Measurements from ENCODE around the gene SHB. TPM values are rescaled to one million over a fixed set of nuclear protein-coding genes. Genes with fewer than 3 reads are reported as not detected.
"Not testable (repeated sequence)": the region's sequence is repeated elsewhere in the genome, so short reads cannot be mapped to it uniquely, and the experiment has no call there.

The SHB gene
- total RNA-seq, 1 donor from 2014 or later = 25.3 TPM

DNA sequence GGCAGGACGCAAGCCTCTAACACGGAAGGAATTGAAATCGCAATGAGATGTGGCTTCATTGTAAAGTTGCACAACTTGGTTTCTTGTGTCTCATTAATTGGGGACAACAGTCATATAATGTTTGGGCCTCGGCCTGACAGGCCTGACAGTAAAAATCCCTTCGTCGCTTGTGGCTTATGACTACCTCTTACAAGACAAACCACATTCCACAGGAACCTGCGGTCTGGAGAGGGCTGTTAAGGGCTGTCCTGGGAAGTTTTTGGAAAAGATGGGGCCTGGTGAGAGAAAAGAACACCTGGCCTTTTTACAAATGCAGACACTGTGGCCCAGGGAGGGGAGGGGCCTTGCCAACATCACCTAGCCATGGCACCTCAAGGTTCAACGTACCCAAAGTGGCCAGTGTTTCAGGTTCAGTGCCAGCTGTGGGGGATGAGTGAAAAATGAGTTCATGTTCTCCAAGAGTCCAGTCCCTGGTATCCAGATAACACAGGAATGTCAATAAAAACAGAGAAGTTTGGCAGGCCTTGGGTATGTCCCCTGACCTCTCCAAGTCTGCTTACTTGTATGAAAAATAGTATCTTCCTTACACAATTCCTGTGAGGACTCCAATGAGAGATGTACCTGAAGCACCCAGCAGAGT lies 22.2 kb downstream of the SHB start:
- intact Hi-C loops (cut with DNase I) = no loop called here
- H3K27ac ChIP-seq = peak overlapping the region; percentile 89
- no peaks in the 10 kb centered on the region for H3K9me3 ChIP-seq
- no peak for DNase-seq
- ATAC-seq = peak; percentile 62 to 72
- H3K4me3 ChIP-seq = no peak overlapping the region
- TF ChIP-seq, protein P1, sequence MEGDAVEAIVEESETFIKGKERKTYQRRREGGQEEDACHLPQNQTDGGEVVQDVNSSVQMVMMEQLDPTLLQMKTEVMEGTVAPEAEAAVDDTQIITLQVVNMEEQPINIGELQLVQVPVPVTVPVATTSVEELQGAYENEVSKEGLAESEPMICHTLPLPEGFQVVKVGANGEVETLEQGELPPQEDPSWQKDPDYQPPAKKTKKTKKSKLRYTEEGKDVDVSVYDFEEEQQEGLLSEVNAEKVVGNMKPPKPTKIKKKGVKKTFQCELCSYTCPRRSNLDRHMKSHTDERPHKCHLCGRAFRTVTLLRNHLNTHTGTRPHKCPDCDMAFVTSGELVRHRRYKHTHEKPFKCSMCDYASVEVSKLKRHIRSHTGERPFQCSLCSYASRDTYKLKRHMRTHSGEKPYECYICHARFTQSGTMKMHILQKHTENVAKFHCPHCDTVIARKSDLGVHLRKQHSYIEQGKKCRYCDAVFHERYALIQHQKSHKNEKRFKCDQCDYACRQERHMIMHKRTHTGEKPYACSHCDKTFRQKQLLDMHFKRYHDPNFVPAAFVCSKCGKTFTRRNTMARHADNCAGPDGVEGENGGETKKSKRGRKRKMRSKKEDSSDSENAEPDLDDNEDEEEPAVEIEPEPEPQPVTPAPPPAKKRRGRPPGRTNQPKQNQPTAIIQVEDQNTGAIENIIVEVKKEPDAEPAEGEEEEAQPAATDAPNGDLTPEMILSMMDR (IDR thresholded peaks at IDR 0.05) = no peak
- H3K4me1 ChIP-seq = peaks cover 68% of the 10 kb centered on the region
- H3K27me3 ChIP-seq (ENCODE audit: low read depth) = no peaks in the 10 kb centered on the region
- peaks cover 4% of the 10 kb centered on the region for H3K36me3 ChIP-seq

DNA sequence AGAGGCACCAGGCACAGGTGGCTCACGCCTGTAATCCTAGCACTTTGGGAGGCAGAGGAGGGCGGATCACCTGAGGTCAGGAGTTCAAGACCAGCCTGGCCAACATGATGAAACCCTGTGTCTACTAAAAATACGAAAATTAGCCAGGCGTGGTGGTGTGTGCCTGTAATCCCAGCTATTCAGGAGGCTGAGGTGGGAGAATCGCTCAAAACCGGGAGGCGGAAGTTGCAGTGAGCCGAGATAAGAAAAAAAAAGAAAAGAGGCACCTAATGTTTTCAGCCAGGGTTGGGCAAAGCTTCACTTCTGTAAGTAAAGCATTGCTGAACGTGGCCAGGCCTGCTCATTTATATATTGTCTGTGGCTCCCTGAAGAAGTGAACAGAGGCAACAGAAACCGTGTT lies 23.1 kb downstream of the SHB start:
- H3K27me3 ChIP-seq (ENCODE audit: low read depth); DNase-seq; intact Hi-C loops (cut with DNase I); H3K4me3 ChIP-seq; H3K9me3 ChIP-seq; H3K36me3 ChIP-seq; ATAC-seq: not testable (repeated sequence)
- H3K27ac ChIP-seq = peak overlapping the region; percentile 89
- peaks cover 70% of the 10 kb centered on the region for H3K4me1 ChIP-seq

DNA sequence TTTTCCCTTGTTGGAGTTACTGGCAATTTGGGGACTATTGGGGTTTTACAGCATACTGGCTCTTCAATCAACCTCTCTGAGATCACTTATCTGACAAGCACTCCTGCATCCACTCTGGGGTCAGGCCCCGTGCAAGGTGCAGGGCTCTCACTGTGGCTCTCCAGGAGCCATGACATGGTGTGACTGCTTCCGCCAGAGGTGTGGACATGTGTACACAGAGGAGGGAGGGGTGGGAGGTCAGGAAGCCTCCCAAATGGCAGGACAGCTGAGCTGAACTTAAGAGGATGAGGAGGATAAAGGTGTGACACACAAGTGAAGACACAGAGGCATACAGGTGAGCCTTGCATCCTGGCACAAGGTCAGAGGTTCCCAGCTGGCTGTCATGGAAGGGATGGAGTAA lies 24.3 kb downstream of the SHB start:
- TF ChIP-seq, protein P1 (IDR thresholded peaks at IDR 0.05) = no peak
- H3K27me3 ChIP-seq (ENCODE audit: low read depth) = no peaks in the 10 kb centered on the region
- ATAC-seq (no peak), DNase-seq (no peak)
- intact Hi-C loops (cut with DNase I) = no loop called here
- H3K36me3 ChIP-seq = no peaks in the 10 kb centered on the region
- H3K4me3 ChIP-seq = no peak overlapping the region
- H3K9me3 ChIP-seq = no peaks in the 10 kb centered on the region
- peaks cover 71% of the 10 kb centered on the region for H3K4me1 ChIP-seq
- no peak overlapping the region for H3K27ac ChIP-seq

DNA sequence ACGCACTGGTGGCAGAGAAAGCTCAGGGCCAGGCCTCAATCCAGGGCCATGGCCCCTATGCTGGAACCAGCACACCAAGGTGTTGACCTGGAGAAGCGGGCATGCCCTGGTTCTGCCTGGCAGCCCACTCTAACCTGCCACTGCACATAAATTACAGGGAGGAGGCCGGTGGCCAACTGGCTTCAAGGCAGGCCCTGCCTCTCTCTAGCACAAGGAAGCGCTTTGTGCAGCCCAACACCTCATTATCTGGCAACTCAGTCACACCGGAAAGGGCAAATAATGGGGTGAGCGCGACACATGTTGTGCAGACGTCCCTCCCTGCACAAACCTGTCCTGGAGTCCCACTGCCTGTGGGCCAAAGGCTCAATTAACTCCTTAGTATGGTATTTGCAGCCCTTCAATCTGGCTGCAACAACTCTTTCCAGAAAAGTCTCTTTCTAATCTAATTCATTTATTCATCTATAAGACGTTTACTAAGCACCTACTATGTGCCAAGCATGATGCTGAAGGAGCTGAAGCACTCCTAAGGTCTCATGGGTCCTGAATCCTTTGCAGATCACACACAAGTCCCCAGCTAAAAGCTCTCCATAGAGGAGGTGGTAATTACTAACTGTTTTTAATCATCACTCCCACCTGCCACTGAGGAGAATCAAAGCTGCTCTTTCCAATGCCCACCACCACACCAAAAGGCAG lies 24.9 kb downstream of the SHB start:
- intact Hi-C loops (cut with DNase I) = no loop called here
- DNase-seq (no peak), ATAC-seq (no peak)
- peaks cover 73% of the 10 kb centered on the region for H3K4me1 ChIP-seq
- H3K27ac ChIP-seq = no peak overlapping the region
- H3K36me3 ChIP-seq = no peaks in the 10 kb centered on the region
- no peaks in the 10 kb centered on the region for H3K9me3 ChIP-seq
- no peaks in the 10 kb centered on the region for H3K27me3 ChIP-seq (ENCODE audit: low read depth)
- no peak overlapping the region for H3K4me3 ChIP-seq
- TF ChIP-seq, protein P1 (IDR thresholded peaks at IDR 0.05) = no peak

DNA sequence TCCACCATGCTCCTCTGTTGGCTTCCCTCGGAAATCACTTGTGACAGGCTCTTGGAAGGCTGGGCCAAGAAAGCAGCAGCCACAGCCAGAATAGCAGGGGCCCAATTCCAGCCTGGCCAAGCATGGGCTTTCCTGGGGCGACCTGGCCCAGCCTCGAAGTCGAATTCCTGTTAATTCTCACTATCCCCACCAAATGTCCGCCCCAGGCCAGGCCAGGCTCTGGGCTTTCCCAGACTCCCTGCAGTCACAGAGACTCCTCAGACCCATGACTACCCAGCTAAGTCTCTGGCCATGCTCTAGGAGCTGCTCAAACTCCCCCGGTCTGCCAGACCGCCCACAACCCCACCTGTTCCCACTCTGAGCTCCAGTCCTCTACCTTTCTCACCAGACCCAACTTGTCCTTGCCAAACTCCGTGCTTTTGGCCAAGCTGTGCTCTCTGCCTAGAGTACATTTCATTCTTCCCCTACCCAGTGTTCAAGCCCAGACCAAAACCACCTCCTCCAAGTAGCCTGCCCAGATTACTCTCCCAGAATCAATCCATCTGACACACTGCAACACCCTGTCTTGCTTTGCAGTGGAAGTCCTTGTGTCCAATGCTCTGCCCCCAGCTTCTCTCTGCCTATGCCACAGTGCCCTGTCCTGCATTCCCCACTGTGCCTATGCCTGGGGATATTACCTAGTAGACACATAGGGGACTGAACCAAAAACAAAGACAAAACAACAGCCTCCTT lies 26.2 kb downstream of the SHB start:
- H3K27ac ChIP-seq = no peak overlapping the region
- H3K36me3 ChIP-seq = no peaks in the 10 kb centered on the region
- H3K9me3 ChIP-seq = no peaks in the 10 kb centered on the region
- no peak overlapping the region for H3K4me3 ChIP-seq
- no peaks in the 10 kb centered on the region for H3K27me3 ChIP-seq (ENCODE audit: low read depth)
- DNase-seq (no peak), ATAC-seq (no peak)
- intact Hi-C loops (cut with DNase I) = no loop called here
- TF ChIP-seq, protein P1 (IDR thresholded peaks at IDR 0.05) = no peak
- H3K4me1 ChIP-seq = peaks cover 73% of the 10 kb centered on the region

All from lower lobe of right lung (tissue), 2 donors.